ENCODE results near the gene CALU. TPM values are rescaled to one million over a fixed set of nuclear protein-coding genes. Genes with fewer than 3 reads are reported as not detected.

Gene CALU
- total RNA-seq, 1 donor from 2014 or later: 75.8 TPM

DNA sequence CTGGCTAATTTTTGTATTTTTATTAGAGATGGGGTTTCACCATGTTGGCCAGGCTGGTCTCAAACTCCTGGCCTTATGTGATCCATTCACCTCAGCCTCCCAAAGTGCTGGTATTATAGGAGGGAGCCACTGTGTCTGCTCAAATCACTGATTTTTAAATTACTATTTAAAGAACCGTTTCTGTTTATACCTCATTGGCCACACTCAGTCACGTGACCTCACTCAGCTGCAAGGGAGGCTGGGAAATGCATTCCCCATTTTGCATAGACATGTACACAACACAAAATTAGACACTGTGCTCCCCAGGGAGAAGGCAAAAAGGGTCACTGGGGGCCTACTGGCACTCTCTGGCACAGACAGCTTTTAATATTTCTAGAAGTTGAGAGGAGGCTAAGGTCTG lies 13.6 kb upstream of the CALU start:
- no peak for DNase-seq (ENCODE audit: low spot score)

GRCh38 chr7:128726059-128726736 lies 13.0 kb upstream of the CALU start:
- no peak for DNase-seq (ENCODE audit: low spot score)

- no peak for DNase-seq (ENCODE audit: low spot score)
These were observed 12.5 kb upstream of the CALU start for GRCh38 chr7:128726737-128727072.

DNA sequence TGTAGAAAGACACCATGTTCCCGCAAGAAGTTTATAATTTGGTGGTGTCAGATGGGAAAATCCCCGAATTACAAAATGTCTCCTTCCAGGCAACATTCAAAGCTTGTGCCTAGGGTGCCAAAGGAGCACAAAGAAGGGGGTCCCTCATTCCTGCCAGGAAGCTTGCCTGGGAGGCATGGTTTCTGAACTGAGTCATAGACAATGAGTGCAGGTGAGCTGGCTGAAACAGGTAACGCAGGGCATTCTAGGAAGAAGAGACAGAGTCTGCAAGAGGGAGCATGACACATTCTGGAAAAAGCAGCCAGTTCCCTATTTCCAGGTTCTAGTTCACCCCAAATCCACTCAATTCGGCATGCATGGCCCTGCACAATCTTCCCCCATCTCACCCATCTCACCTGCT lies 11.9 kb upstream of the CALU start:
- DNase-seq (ENCODE audit: low spot score): no peak

- DNase-seq (ENCODE audit: low spot score): no peak
These were observed 10.6 kb upstream of the CALU start for GRCh38 chr7:128728598-128728997.

- no peak for DNase-seq (ENCODE audit: low spot score)
These were observed 9.7 kb upstream of the CALU start for GRCh38 chr7:128729494-128729893.

- DNase-seq (ENCODE audit: low spot score): no peak
These were observed 8.0 kb upstream of the CALU start for GRCh38 chr7:128731184-128731583.

DNA sequence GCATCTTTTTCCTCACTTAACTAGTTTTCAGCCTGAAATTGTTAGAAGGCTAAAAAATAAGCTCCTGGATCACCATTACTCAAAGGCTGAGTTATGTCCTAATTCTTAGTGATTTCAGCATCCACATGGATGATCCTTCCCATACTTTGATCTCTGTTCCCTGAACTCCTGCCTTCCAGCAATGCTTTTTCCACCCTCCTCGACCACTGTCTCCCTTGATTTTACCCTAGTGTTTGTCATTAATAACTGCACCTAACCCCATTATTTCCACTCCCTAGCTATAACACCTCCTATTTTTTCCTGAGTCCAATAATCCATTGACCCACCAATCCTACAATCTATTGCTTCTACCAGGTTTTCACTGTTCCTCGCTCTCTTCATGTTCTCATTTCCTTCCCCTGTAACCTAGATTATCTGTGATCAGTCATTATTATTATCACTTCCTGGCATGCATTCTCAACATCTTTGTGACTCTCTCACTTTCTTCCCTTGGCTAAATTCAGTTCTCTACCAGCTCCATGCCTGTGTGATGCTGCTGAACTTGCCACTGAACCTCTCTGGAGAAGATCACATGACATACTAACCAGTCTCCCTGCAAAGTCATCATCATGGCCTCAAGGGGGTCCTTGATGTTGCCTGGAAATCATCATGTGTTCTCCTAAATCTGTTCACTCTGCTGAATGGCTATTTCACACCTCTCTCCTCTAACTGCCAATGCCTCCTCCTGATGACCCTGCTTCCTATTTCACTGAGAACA lies 6.5 kb upstream of the CALU start:
- DNase-seq (ENCODE audit: low spot score): no peak

DNA sequence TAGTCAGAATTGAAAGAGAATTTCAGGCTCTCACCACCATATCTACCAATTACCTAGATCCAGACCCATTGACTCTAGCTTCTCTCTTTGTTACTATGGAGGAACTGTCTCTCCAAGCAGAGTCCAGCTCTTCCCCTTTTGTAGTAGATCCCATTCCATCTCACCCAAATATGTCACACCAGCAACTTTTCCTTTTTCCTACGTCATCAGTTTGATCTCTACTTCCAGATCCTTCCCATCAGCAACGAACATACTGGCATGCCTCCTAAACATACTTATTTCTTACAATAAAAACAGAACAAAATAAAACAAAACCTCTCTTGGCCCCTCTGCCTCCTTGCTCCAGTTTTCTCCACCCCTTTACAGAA lies 5.9 kb upstream of the CALU start:
- DNase-seq (ENCODE audit: low spot score): no peak

DNA sequence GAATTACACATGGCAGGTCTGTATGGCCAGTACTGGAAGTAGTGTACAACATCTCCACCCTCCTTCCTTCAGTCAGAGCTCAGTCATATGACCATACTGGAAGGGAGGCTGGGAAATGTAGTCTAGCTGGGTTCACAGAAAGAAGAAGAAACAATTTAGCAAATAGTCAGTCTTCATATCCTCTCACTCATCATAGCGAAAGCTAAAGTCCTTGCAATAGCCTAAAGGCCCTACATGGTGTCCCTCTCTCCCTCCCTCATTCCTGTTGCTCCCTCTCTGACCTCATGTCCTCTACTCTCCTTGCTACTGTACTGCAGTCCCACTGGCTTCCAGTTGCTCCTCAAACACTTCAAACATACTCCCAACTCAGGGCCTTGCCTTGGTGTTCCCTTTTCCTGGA lies 4.3 kb upstream of the CALU start:
- no peak for DNase-seq (ENCODE audit: low spot score)

DNA sequence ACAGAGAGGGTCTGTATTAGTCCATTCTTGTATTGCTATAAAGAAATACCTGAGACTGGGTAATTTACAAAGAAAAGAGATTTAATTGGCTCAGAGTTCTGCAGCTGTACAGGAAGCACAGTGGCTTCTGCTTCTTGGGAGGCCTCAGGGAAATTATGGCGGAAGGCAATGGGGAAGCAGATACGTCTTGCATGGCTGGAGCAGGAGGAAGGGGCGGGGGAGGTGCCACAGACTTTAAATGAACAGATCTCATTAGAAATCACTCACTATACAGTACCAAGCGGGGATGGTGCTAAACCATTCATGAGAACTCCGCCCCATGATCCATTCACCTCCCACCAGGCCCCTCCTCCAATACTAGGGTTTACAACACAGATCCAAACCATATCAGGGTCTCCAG lies 3.7 kb upstream of the CALU start:
- DNase-seq (ENCODE audit: low spot score): no peak

DNA sequence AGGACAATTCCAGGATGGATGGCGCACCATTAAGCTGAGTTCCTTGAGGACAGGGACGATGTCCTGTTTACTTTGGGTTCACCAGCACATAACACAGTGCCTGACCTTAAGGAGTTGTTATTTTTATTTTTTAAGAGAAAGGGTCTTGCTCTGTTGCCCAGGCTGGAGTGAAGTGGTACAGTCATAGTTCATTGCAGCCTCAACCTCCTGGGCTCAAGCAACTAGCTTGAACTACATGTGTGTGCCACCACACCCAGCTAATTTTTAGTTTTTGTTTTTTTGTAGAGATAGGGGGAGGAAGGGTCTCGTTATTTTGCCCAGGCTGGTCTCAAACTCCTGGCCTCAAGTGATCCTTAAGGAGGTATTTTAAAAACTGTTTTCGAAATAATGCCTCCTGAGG lies 1.7 kb upstream of the CALU start:
- DNase-seq (ENCODE audit: low spot score): no peak

DNA sequence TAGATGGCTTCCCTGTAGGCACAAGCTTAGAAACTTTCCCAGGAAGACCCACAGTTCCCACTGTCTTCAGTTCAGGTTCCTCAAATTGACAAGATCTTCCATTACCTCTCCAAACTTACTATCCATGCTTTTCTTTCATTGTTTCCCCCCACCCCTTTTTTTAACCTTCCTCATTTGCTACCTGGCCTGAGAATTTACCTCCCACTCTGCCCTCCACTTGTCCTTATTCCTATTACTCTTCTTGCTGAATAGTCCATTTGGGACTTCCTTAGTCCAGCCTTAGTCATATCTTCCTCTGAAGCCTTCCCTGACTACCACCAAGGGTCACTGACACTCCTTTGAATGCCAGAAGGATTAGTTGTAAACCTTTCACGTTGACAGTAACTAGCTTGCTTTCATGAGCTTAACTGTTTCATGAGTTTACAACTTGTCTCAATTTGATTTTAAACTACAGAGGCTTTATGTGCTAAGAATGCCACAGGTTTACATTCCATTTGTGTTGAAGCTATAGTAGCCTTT lies 1.2 kb upstream of the CALU start:
- no peak for DNase-seq (ENCODE audit: low spot score)

GRCh38 chr7:128738570-128739047 lies 550 bp upstream of the CALU start:
- DNase-seq (ENCODE audit: low spot score): peak; percentile 11

DNA sequence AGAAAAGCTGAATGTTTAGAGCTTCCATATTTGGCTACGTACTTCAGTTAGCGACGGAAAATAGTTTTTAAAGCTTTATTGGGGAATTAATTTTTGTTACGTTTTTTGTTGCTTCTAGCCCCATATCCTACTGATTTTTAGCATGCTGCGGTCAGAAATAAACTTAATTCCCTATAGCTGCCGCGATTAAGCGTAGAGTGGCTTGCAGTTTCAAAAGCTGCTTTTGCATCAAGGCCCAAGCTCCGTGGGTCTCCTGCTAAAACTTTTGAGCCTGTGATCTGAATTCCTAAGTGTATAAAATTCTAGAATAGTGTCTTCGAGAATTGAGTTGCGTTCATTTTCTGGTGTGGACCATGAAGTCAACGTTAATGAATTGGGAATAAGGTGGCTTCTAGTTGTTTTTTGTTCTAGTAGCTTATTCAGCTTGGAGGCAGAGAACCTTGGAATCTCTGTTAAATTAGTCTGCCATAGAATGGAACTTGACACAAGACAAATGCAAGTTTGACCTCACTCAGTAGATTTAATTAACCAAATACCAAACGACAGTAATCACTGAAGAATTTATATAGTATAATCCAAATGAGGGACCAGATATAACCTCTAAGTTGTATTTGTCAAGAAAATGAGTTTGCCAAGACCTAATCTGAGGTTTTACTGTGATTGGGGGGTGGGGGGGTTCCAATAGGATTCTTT lies 977 bp downstream of the CALU start:
- no peak for DNase-seq (ENCODE audit: low spot score)

- DNase-seq (ENCODE audit: low spot score): no peak
These were observed 1.8 kb downstream of the CALU start for GRCh38 chr7:128740996-128741395.

DNA sequence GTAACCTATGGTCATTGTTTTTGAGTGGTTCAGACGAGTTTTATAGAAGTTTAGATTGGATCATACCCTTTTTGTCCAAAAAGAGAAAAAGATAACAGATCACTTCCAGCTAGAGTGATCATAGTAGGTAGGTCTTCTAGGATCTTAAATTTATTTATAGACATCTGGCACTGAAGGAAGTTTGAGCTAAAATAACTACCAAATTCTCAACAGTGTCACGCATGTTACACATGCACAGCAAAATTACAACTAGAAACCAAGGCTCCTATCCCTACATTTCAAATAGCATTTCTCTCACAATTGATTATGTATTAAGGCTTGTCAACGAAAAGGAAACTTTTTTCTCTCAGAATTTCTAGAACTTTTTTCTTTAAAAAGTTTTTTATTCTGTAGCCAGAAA lies 2.3 kb downstream of the CALU start:
- DNase-seq (ENCODE audit: low spot score): no peak

GRCh38 chr7:128742206-128742605 lies 3.0 kb downstream of the CALU start:
- DNase-seq (ENCODE audit: low spot score): no peak

DNA sequence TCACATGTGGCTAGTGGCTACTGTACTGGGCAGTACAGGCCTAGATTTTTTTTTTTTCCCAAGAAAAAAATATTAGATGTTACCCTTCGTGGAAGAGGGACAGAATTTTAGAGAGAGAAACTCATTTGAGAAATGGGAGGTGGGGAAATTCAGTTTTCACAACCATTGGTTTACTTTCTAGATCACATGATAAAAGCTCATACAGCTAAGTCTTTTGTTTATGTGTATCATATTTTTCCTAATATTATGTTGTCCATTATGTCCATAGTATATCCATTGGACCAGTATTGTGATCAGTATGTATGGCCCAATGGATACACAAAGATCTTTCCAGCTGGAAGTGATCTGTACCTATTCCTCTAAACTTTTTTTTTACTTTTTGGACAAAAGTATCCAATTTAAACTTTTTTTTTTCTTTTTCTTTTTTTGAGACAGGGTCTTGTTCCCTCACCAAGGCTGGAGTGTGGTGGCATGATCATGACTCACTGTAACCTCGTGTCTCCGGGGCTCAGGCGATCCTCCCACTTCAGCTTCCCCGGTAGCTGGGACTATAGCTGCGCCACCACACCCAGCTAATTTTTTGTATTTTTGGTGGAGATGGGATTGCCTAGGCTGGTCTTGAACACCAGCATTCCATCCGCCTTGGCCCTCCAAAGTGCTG lies 4.1 kb downstream of the CALU start:
- no peak for DNase-seq (ENCODE audit: low spot score)

- no peak for DNase-seq (ENCODE audit: low spot score)
These were observed 5.3 kb downstream of the CALU start for GRCh38 chr7:128744366-128744905.

- no peak for DNase-seq (ENCODE audit: low spot score)
These were observed 6.5 kb downstream of the CALU start for GRCh38 chr7:128745706-128746105.
